A673 (cell line): ENCODE data around the gene IL12RB2. TPM values are rescaled to one million over a fixed set of nuclear protein-coding genes. Genes with fewer than 3 reads are reported as not detected.

Experiments
- BruUV-seq: library from RNA; stranded (reverse); fragments of 400-500 nt; replicated peaks from 2 replicates; lab custom pipeline; 2021; lab: Mats Ljungman, UMichigan
- CTCF ChIA-PET: fragments of 300-600 bp; sonication (Branson Sonifier 250); formaldehyde crosslinking; loops from one replicate; lab custom pipeline; 2022; ENCODE audit warnings: antibody characterized with exemption; lab: Charles Lee
- POLR2A ChIA-PET: fragments of 300-600 bp; sonication (Branson Sonifier 250); formaldehyde crosslinking; loops from one replicate; lab custom pipeline; 2022; ENCODE audit warnings: antibody characterized with exemption; ENCODE audit not compliant: low non-redundant PET; lab: Charles Lee
- DNase-seq: peaks from one replicate; pipeline ENCODE4 v3.0.0-alpha.2; 2015; ENCODE audit warnings: low spot score
- H3K27ac ChIP-seq: fragments of 200-600 bp; sonication (generic); 2 replicates; pipeline ENCODE4 v1.5.1; 2016; ENCODE audit warnings: mixed run types, low read depth, mild to moderate bottlenecking, mixed read lengths, antibody characterized with exemption, low read length; ENCODE audit not compliant: poor library complexity, severe bottlenecking
- H3K27me3 ChIP-seq: fragments of 200-600 bp; sonication (generic); replicated peaks from 2 replicates; pipeline ENCODE4 v1.6.1; 2017; ENCODE audit warnings: mixed run types, low read depth, mild to moderate bottlenecking, mixed read lengths, antibody characterized with exemption, low read length; ENCODE audit not compliant: insufficient read depth, poor library complexity
- H3K36me3 ChIP-seq: fragments of 200-600 bp; sonication (generic); 2 replicates; pipeline ENCODE4 v1.6.1; 2016; ENCODE audit warnings: mixed run types, mild to moderate bottlenecking, mixed read lengths, antibody characterized with exemption, low read length; ENCODE audit not compliant: insufficient read depth, poor library complexity, severe bottlenecking
- H3K4me1 ChIP-seq: fragments of 200-600 bp; sonication (generic); 2 replicates; pipeline ENCODE4 v1.6.1; 2017; ENCODE audit warnings: mixed run types, mild to moderate bottlenecking, mixed read lengths, antibody characterized with exemption, low read length; ENCODE audit not compliant: insufficient read depth, poor library complexity, severe bottlenecking
- H3K4me3 ChIP-seq: fragments of 200-600 bp; sonication (generic); 2 replicates; pipeline ENCODE4 v1.5.1; 2016; ENCODE audit warnings: low read depth, mixed run types, mild to moderate bottlenecking, mixed read lengths, low read length; ENCODE audit not compliant: poor library complexity, severe bottlenecking
- H3K9me3 ChIP-seq: fragments of 200-600 bp; sonication (generic); 2 replicates; pipeline ENCODE4 v1.6.1; 2016; ENCODE audit warnings: mixed run types, low read depth, mild to moderate bottlenecking, mixed read lengths, antibody characterized with exemption, low read length; ENCODE audit not compliant: poor library complexity, severe bottlenecking
- CTCF ChIP-seq: fragments of 300-800, 200-600 bp; sonication (generic); conservative IDR thresholded peaks from 2 replicates; pipeline ENCODE4 v1.5.1; 2017; ENCODE audit warnings: low read depth, mild to moderate bottlenecking, antibody characterized with exemption, low read length, moderate library complexity, mixed read lengths
- EZH2 ChIP-seq: fragments of 200-600 bp; sonication (generic); IDR thresholded peaks from 2 replicates; pipeline ENCODE4 v1.6.1; 2017; ENCODE audit warnings: borderline replicate concordance, low read depth, mild to moderate bottlenecking, mixed read lengths, antibody characterized with exemption, low read length; ENCODE audit not compliant: poor library complexity, severe bottlenecking
- intact Hi-C: fragments of 100-400 bp; cut with micrococcal nuclease; formaldehyde crosslinking; loops from one replicate; pipeline ENCODE4 v1.10.0; 2022; ENCODE audit not compliant: unreplicated experiment
- total RNA-seq: library from RNA; stranded (reverse); gene quantifications from 2 replicates; pipeline ENCODE4 v1.2.3, GENCODE V29; 2021

Gene IL12RB2
- total RNA-seq, 1 experiment from 2014 or later = 0.39 TPM

GRCh38 chr1:67401443-67401842, 93.8 kb downstream of the IL12RB2 start:
- intact Hi-C loops = no loop called here
- Histone ChIP-seq H3K36me3 (peaks cover 4% of the 10 kb centered on the region), H3K27me3 (no peaks in the 10 kb centered on the region), H3K27ac (no peak overlapping the region), H3K4me1 (peaks cover 5% of the 10 kb centered on the region), H3K4me3 (no peak overlapping the region), H3K9me3 (no peaks in the 10 kb centered on the region)
- no TSS peak for BruUV-seq
- TF ChIP-seq CTCF (no peak), EZH2 (no peak)
- CTCF ChIA-PET = no interaction called here
- POLR2A ChIA-PET = no interaction called here
- DNase-seq = no peak

GRCh38 chr1:67404212-67404620, 96.5 kb downstream of the IL12RB2 start:
- TF ChIP-seq EZH2 (no peak), CTCF (no peak)
- no peak for DNase-seq
- Histone ChIP-seq H3K4me1 (peaks cover 5% of the 10 kb centered on the region), H3K36me3 (peaks cover 4% of the 10 kb centered on the region), H3K9me3 (no peaks in the 10 kb centered on the region), H3K27me3 (no peaks in the 10 kb centered on the region), H3K4me3 (no peak overlapping the region), H3K27ac (no peak overlapping the region)
- POLR2A ChIA-PET = no interaction called here
- intact Hi-C loops = no loop called here
- CTCF ChIA-PET = no interaction called here
- BruUV-seq = no TSS peak

GRCh38 chr1:67405473-67406245, 98.0 kb downstream of the IL12RB2 start:
- ChIA-PET POLR2A (no interaction called here), CTCF (no interaction called here)
- DNase-seq = no peak
- intact Hi-C loops = no loop called here
- H3K27ac ChIP-seq = peak overlapping the region; percentile 24
- no peak for TF ChIP-seq EZH2
- TF ChIP-seq CTCF = no peak
- BruUV-seq = no TSS peak
- H3K36me3 ChIP-seq = peaks cover 15% of the 10 kb centered on the region
- no peaks in the 10 kb centered on the region for H3K9me3 ChIP-seq
- H3K27me3 ChIP-seq = no peaks in the 10 kb centered on the region
- H3K4me3 ChIP-seq = no peak overlapping the region
- peaks cover 5% of the 10 kb centered on the region for H3K4me1 ChIP-seq
